ENCODE results near the gene EMSY.

GRCh38 chr11:76578654-76579055 is 133.8 kb downstream of the EMSY start:
- TF ChIP-seq SPEN (CRISPR knock-in tag; IDR thresholded peaks at IDR 0.05; ENCODE audit: low read depth) (no peak), HNRNPH1 (optimal IDR thresholded peaks at IDR 0.05; ENCODE audit: low read depth, low read length) (no peak), ZNF274 (CRISPR knock-in tag; IDR thresholded peaks at IDR 0.05) (no peak)
